ENCODE data around the gene P4HA3.
"Not testable (repeated sequence)": the region's sequence is repeated elsewhere in the genome, so short reads cannot be mapped to it uniquely, and the experiment has no call there.

The P4HA3 gene

GRCh38 chr11:74311352-74311926 lies at the start of gene P4HA3:
Gene P4HA3 (minus strand): TSS chr11:74311640. CDS start chr11:74311611, 29 bp downstream.
- peak; percentile 58 for ATAC-seq (replicated peaks; ENCODE audit: extremely low read depth, poor library complexity, severe bottlenecking)
- Mint-ChIP-seq H3K9me3 (no peaks in the 10 kb centered on the region), H3K36me3 (ENCODE audit: insufficient read depth) (no peaks in the 10 kb centered on the region), H3K4me1 (peaks cover 4% of the 10 kb centered on the region), H3K4me3 (peak within 1 kb of the TSS; percentile 35), H3K27me3 (peaks cover 68% of the 10 kb centered on the region), H3K27ac (ENCODE audit: low read depth) (no peak within 1 kb of the TSS)
- no peak for DNase-seq (ENCODE audit: low spot score in 2 of 2)

DNA sequence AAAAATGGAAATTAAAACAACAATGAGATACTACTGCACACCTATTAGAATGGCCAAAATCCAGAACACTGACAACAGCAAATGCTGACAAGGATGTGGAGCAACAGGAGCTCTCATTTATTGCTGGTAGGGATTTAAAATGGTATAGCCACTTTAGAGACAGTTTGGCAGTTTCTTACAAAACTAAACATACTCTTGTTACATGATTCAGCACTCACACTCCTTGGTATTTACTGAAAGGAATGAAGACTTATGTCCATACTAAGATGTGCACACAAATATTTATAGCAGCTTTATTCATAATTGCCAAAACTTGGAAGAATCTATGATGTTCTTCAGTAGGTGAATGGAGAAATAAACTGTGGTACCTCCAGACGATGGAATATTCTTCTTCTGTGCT lies 46.0 kb upstream of the P4HA3 start:
- no peaks in the 10 kb centered on the region for H3K9me3 Mint-ChIP-seq
- H3K27ac Mint-ChIP-seq (ENCODE audit: low read depth): no peak overlapping the region
- no peaks in the 10 kb centered on the region for H3K4me1 Mint-ChIP-seq
- H3K4me3 Mint-ChIP-seq: no peak overlapping the region
- no peak for DNase-seq (ENCODE audit: low spot score in 2 of 2)
- ATAC-seq (replicated peaks; ENCODE audit: extremely low read depth, poor library complexity, severe bottlenecking): no peak
- H3K36me3 Mint-ChIP-seq (ENCODE audit: insufficient read depth): peaks cover 5% of the 10 kb centered on the region
- H3K27me3 Mint-ChIP-seq: no peaks in the 10 kb centered on the region

GRCh38 chr11:74355626-74356025 lies 44.2 kb upstream of the P4HA3 start:
- Mint-ChIP-seq H3K36me3 (ENCODE audit: insufficient read depth) (peaks cover 3% of the 10 kb centered on the region), H3K27me3 (no peaks in the 10 kb centered on the region), H3K9me3 (no peaks in the 10 kb centered on the region), H3K27ac (ENCODE audit: low read depth) (no peak overlapping the region), H3K4me3 (no peak overlapping the region), H3K4me1 (no peaks in the 10 kb centered on the region)
- DNase-seq (ENCODE audit: low spot score in 2 of 2) (no peak), ATAC-seq (replicated peaks; ENCODE audit: extremely low read depth, poor library complexity, severe bottlenecking) (no peak)

- Mint-ChIP-seq H3K36me3 (ENCODE audit: insufficient read depth) (peaks cover 3% of the 10 kb centered on the region), H3K27me3 (no peaks in the 10 kb centered on the region), H3K9me3 (no peaks in the 10 kb centered on the region), H3K4me1 (no peaks in the 10 kb centered on the region), H3K4me3 (no peak overlapping the region), H3K27ac (ENCODE audit: low read depth) (no peak overlapping the region)
- DNase-seq (ENCODE audit: low spot score in 2 of 2): no peak
- ATAC-seq (replicated peaks; ENCODE audit: extremely low read depth, poor library complexity, severe bottlenecking): no peak
These were observed 42.6 kb upstream of the P4HA3 start for GRCh38 chr11:74354036-74354435.

DNA sequence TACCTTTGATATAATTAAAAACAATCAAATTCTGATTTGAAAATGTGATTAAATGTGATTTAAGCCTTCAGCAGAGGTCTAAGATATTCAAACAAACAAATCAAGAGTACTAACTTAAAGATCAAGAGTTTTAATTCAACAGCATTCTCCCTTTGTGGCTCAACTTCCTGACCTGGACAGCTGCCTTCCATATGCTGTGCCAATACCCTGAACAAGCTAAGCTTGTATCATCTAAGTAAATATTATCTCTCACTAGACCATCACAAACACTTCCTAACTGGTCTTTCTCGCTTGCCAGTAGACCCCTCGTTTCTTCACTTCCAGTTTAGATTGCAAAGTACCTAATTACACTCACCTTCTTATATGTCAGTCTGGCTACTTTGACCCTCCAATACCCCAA lies 35.9 kb upstream of the P4HA3 start:
- no peaks in the 10 kb centered on the region for H3K4me1 Mint-ChIP-seq
- H3K27ac Mint-ChIP-seq (ENCODE audit: low read depth): no peak overlapping the region
- peaks cover 9% of the 10 kb centered on the region for H3K36me3 Mint-ChIP-seq (ENCODE audit: insufficient read depth)
- H3K4me3 Mint-ChIP-seq: no peak overlapping the region
- ATAC-seq (replicated peaks; ENCODE audit: extremely low read depth, poor library complexity, severe bottlenecking): no peak
- H3K9me3 Mint-ChIP-seq: no peaks in the 10 kb centered on the region
- H3K27me3 Mint-ChIP-seq: no peaks in the 10 kb centered on the region
- no peak for DNase-seq (ENCODE audit: low spot score in 2 of 2)

GRCh38 chr11:74345420-74345819 lies 34.0 kb upstream of the P4HA3 start:
- Mint-ChIP-seq H3K4me1 (no peaks in the 10 kb centered on the region), H3K27ac (ENCODE audit: low read depth) (no peak overlapping the region), H3K9me3 (no peaks in the 10 kb centered on the region), H3K36me3 (ENCODE audit: insufficient read depth) (peaks cover 14% of the 10 kb centered on the region), H3K27me3 (no peaks in the 10 kb centered on the region), H3K4me3 (no peak overlapping the region)
- ATAC-seq (replicated peaks; ENCODE audit: extremely low read depth, poor library complexity, severe bottlenecking) (no peak), DNase-seq (ENCODE audit: low spot score in 2 of 2) (no peak)

DNA sequence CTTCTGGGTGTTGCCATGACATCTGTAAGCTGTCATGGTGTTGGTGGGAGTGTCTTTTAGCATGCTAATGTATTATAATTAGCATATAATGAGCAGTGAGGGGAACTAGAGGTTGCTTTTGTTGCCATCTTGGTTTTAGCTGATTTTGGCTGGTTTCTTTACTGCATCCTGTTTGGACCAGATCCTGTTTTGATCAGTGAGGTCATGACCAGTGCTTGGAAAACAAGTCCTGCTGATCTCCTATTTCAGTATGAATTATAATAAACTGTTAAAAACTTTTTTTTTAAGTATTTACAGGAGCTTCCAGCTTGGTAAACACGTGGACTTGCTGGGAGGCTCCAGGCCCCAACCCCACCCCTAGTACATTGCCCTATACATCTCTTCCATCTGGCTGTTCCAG lies 30.5 kb upstream of the P4HA3 start:
- DNase-seq (ENCODE audit: low spot score in 2 of 2): no peak
- Mint-ChIP-seq H3K4me1 (no peaks in the 10 kb centered on the region), H3K36me3 (ENCODE audit: insufficient read depth) (peaks cover 19% of the 10 kb centered on the region), H3K27me3 (no peaks in the 10 kb centered on the region), H3K9me3 (no peaks in the 10 kb centered on the region), H3K4me3 (no peak overlapping the region), H3K27ac (ENCODE audit: low read depth) (no peak overlapping the region)
- ATAC-seq (replicated peaks; ENCODE audit: extremely low read depth, poor library complexity, severe bottlenecking): no peak

DNA sequence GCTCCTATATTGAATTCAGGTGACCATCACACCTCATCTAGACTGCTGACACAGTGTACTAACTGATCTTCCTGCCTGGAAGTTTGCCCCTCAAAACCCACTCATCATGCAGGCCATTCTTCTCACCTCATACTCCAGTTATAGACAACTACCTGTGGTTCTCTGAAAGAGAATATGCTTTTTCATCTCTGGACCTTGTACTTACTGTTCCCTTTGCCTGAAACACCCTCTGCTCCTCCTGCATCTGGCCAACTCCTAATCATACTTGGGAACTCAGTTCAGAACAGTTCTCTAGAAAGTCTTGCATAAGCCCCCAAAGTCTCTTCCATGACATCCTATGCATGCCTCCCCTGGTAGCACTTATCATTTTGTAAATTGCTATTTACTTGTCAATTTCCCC lies 28.2 kb upstream of the P4HA3 start:
- Mint-ChIP-seq H3K4me3 (no peak overlapping the region), H3K36me3 (ENCODE audit: insufficient read depth) (peaks cover 13% of the 10 kb centered on the region), H3K27me3 (no peaks in the 10 kb centered on the region), H3K4me1 (no peaks in the 10 kb centered on the region), H3K27ac (ENCODE audit: low read depth) (no peak overlapping the region), H3K9me3 (no peaks in the 10 kb centered on the region)
- no peak for ATAC-seq (replicated peaks; ENCODE audit: extremely low read depth, poor library complexity, severe bottlenecking)
- DNase-seq (ENCODE audit: low spot score in 2 of 2): no peak

DNA sequence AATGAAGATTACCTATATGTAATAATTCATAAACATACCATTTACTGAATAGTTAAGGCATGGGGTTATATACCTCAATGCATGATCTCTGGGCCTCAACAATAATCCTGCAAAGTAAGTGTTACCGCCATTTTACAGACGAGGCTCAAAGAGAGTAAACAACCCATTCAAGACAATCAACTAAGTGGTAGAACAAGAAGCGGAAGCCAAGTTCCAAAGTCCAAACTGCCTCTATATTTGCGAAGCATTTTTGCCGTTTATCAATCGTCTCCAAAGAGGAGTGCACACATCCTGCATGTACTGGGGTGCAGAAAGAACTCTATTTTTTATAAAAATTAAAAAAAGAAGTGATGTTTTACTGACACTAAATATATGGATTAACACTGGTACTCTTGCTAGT lies 27.5 kb upstream of the P4HA3 start:
- no peak for DNase-seq (ENCODE audit: low spot score in 2 of 2)

DNA sequence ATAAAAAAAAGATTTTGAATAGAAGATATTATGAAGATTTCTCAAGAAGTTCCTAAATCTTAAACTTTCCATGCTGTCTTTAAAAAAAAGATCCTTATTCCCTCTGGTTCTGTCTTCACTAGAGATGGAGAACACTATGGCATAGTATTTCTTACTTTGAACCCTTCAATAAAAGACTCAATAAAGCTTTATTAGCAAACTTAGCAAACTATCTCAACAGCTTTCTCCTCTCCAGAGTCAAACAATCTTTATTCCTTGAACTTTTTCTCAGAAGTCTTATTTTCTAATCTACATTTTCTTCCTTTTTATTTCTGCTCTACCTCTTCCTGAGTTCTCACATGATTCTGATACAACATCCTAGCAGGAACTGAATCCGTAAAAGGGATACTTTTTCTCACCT lies 21.8 kb upstream of the P4HA3 start:
- no peaks in the 10 kb centered on the region for H3K27me3 Mint-ChIP-seq

More for the DNA sequence above, 27.5 kb upstream of the P4HA3 start:
- no peak for ATAC-seq (replicated peaks; ENCODE audit: extremely low read depth, poor library complexity, severe bottlenecking)
- H3K4me1 Mint-ChIP-seq: no peaks in the 10 kb centered on the region
- no peak overlapping the region for H3K4me3 Mint-ChIP-seq
- no peaks in the 10 kb centered on the region for H3K9me3 Mint-ChIP-seq
- peaks cover 12% of the 10 kb centered on the region for H3K36me3 Mint-ChIP-seq (ENCODE audit: insufficient read depth)
- no peaks in the 10 kb centered on the region for H3K27me3 Mint-ChIP-seq
- H3K27ac Mint-ChIP-seq (ENCODE audit: low read depth): no peak overlapping the region

GRCh38 chr11:74332291-74332690 lies 20.9 kb upstream of the P4HA3 start:
- no peak for DNase-seq (ENCODE audit: low spot score in 2 of 2)
- no peak overlapping the region for H3K27ac Mint-ChIP-seq (ENCODE audit: low read depth)
- no peaks in the 10 kb centered on the region for H3K4me1 Mint-ChIP-seq
- ATAC-seq (replicated peaks; ENCODE audit: extremely low read depth, poor library complexity, severe bottlenecking): no peak
- H3K4me3 Mint-ChIP-seq: no peak overlapping the region
- no peaks in the 10 kb centered on the region for H3K27me3 Mint-ChIP-seq
- H3K36me3 Mint-ChIP-seq (ENCODE audit: insufficient read depth): no peaks in the 10 kb centered on the region
- H3K9me3 Mint-ChIP-seq: no peaks in the 10 kb centered on the region

More for the DNA sequence above, 21.8 kb upstream of the P4HA3 start:
- Mint-ChIP-seq H3K4me1 (no peaks in the 10 kb centered on the region), H3K9me3 (no peaks in the 10 kb centered on the region), H3K27ac (ENCODE audit: low read depth) (no peak overlapping the region), H3K4me3 (no peak overlapping the region), H3K36me3 (ENCODE audit: insufficient read depth) (peaks cover 4% of the 10 kb centered on the region)
- no peak for ATAC-seq (replicated peaks; ENCODE audit: extremely low read depth, poor library complexity, severe bottlenecking)
- no peak for DNase-seq (ENCODE audit: low spot score in 2 of 2)

GRCh38 chr11:74331000-74331399 lies 19.6 kb upstream of the P4HA3 start:
- not testable (repeated sequence) for H3K4me1 Mint-ChIP-seq; H3K27ac Mint-ChIP-seq (ENCODE audit: low read depth); H3K9me3 Mint-ChIP-seq; H3K36me3 Mint-ChIP-seq (ENCODE audit: insufficient read depth); H3K27me3 Mint-ChIP-seq; H3K4me3 Mint-ChIP-seq; ATAC-seq (replicated peaks; ENCODE audit: extremely low read depth, poor library complexity, severe bottlenecking); DNase-seq (ENCODE audit: low spot score in 2 of 2)

DNA sequence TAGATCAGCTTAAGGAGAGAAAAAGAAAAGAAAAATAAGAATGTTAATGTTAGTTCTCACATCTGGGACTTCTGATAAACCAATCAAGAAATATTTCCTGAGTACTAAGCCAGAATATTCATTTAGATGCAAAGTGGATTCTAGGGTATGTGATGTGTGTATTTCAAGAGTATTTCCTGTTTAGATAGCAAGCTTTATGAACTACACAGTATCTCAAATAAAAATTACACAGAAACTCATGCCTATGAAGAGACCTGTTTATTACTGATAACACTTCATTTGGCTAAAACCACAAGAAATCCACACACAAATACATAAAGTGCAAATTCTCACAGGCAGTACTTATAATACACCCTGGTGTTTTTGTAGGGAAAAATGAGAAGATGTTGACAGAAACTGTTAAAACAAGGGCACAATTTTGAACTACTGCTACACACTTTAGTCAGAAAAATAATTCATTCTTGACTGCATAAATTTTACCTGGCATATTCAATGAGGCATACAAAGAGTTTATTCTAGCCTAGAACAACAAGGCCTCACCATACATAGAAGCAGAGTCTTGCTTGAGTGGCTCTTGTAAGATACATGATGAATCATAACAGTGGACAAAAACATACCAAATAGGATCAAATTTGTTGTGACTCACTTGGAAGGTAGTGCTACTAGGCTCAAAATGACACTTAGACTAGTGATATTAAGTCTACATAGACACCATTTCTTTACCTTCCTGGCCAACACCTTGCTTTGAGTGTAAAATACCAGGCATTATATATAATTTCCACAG lies 18.8 kb upstream of the P4HA3 start:
- H3K9me3 Mint-ChIP-seq: no peaks in the 10 kb centered on the region
- H3K27me3 Mint-ChIP-seq: no peaks in the 10 kb centered on the region
- ATAC-seq (replicated peaks; ENCODE audit: extremely low read depth, poor library complexity, severe bottlenecking) (no peak), DNase-seq (ENCODE audit: low spot score in 2 of 2) (no peak)
- H3K4me3 Mint-ChIP-seq: no peak overlapping the region
- H3K4me1 Mint-ChIP-seq: no peaks in the 10 kb centered on the region
- H3K27ac Mint-ChIP-seq (ENCODE audit: low read depth): no peak overlapping the region
- H3K36me3 Mint-ChIP-seq (ENCODE audit: insufficient read depth): no peaks in the 10 kb centered on the region
